ENCODE data around the gene ZFYVE9. TPM values are rescaled to one million over a fixed set of nuclear protein-coding genes. Genes with fewer than 3 reads are reported as not detected.

The ZFYVE9 gene
- total and polyA plus RNA-seq, 2 donors from 2014 or later = 10.5 to 18.9 TPM

DNA sequence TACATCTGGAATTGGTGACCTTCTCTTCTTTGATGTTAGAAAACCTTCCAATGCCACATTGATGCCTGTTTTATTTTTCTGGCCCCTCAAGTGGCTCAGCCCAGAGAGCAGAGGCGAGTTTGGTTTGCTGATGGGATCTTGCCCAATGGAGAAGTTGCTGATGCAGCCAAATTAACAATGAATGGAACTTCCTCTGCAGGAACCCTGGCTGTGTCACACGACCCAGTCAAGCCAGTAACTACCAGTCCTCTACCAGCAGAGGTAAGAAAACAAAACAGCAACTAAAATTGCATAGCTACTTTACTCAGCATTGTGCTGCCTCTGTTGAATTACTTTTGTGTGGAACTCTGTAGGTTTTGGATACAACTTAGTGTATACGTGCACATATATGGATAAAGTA is 126.5 kb downstream of the ZFYVE9 start:
- no peak for DNase-seq
- Histone ChIP-seq H3K4me3 (ENCODE audit: low read length in 3 of 3) (no peak overlapping the region), H3K27ac (ENCODE audit: low read depth in 2 of 2, low read length in 2 of 2) (no peak overlapping the region), H3K36me3 (ENCODE audit: control insufficient read depth in 2 of 3, insufficient read depth in 3 of 3, low read length in 3 of 3) (peaks cover 0 to 4% (median 0%) of the 10 kb centered on the region in 3 donors), H3K4me1 (ENCODE audit: control insufficient read depth in 2 of 3, insufficient read depth in 2 of 3, low read depth in 1 of 3, low read length in 3 of 3) (no peaks in the 10 kb centered on the region), H3K9ac (ENCODE audit: low read length in 3 of 3) (no peak overlapping the region), H3K9me3 (ENCODE audit: control insufficient read depth in 2 of 3, insufficient read depth in 1 of 3, low read length in 3 of 3) (no peaks in the 10 kb centered on the region), H3K27me3 (ENCODE audit: control insufficient read depth, insufficient read depth, low read length) (no peaks in the 10 kb centered on the region)
- intact Hi-C loops (cut with DNase I) = no loop called here
- TF ChIP-seq, protein P1, sequence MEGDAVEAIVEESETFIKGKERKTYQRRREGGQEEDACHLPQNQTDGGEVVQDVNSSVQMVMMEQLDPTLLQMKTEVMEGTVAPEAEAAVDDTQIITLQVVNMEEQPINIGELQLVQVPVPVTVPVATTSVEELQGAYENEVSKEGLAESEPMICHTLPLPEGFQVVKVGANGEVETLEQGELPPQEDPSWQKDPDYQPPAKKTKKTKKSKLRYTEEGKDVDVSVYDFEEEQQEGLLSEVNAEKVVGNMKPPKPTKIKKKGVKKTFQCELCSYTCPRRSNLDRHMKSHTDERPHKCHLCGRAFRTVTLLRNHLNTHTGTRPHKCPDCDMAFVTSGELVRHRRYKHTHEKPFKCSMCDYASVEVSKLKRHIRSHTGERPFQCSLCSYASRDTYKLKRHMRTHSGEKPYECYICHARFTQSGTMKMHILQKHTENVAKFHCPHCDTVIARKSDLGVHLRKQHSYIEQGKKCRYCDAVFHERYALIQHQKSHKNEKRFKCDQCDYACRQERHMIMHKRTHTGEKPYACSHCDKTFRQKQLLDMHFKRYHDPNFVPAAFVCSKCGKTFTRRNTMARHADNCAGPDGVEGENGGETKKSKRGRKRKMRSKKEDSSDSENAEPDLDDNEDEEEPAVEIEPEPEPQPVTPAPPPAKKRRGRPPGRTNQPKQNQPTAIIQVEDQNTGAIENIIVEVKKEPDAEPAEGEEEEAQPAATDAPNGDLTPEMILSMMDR (IDR thresholded peaks at IDR 0.05; ENCODE audit: borderline replicate concordance, extremely low read depth, insufficient read depth) = no peak
- no peak for FAIRE-seq

DNA sequence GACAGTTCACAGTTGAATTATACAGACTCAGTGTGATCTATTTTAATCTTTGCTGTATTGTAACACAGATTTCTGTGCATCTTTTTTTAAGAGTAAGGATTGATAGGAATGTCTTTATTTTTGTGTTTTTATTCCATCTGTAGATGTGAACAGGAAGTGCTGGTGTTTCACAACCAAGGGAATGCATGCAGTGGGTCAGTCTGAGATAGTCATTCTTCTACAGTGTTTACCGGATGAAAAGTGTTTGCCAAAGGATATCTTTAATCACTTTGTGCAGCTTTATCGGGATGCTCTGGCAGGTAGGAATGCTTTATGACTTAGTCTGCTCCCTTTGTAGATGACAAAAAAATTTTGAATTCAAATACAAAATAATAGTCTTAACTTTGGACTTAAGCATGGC is 139.6 kb downstream of the ZFYVE9 start:
- Histone ChIP-seq H3K9me3 (ENCODE audit: control insufficient read depth in 2 of 3, insufficient read depth in 1 of 3, low read length in 3 of 3) (no peaks in the 10 kb centered on the region), H3K4me3 (ENCODE audit: low read length in 3 of 3) (no peak overlapping the region), H3K36me3 (ENCODE audit: control insufficient read depth in 2 of 3, insufficient read depth in 3 of 3, low read length in 3 of 3) (peaks cover 0 to 8% (median 4%) of the 10 kb centered on the region in 3 donors), H3K4me1 (ENCODE audit: control insufficient read depth in 2 of 3, insufficient read depth in 2 of 3, low read depth in 1 of 3, low read length in 3 of 3) (no peaks in the 10 kb centered on the region), H3K9ac (ENCODE audit: low read length in 3 of 3) (no peak overlapping the region), H3K27me3 (ENCODE audit: control insufficient read depth, insufficient read depth, low read length) (no peaks in the 10 kb centered on the region), H3K27ac (ENCODE audit: low read depth in 2 of 2, low read length in 2 of 2) (no peak overlapping the region)
- intact Hi-C loops (cut with DNase I) = no loop called here
- TF ChIP-seq, protein P1 (IDR thresholded peaks at IDR 0.05; ENCODE audit: borderline replicate concordance, extremely low read depth, insufficient read depth) = no peak
- DNase-seq (no peak), FAIRE-seq (no peak)

DNA sequence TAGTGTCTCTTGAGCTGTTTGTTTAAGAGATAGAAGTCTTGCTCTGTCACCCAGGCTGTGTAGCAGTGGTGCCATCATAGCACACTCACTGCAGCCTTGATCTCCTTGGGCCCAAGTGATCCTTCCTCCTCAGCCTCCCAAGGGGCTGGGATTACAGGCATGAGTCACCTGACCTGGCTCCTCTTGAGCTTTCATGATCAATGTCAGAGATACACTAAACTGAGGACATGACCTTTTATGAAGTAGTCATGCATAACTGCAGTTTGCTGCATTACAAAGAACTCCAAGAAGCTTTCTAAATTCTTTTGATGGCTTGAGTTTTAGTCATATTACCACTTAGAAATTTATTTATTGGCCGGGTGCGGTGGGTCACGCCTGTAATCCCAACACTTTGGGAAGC is 146.4 kb downstream of the ZFYVE9 start:
- intact Hi-C loops (cut with DNase I) = no loop called here
- FAIRE-seq = no peak
- H3K4me1 ChIP-seq (ENCODE audit: control insufficient read depth in 2 of 3, insufficient read depth in 2 of 3, low read depth in 1 of 3, low read length in 3 of 3) = no peaks in the 10 kb centered on the region
- H3K4me3 ChIP-seq (ENCODE audit: low read length in 3 of 3) = no peak overlapping the region
- H3K27me3 ChIP-seq (ENCODE audit: control insufficient read depth, insufficient read depth, low read length) = no peaks in the 10 kb centered on the region
- DNase-seq = no peak
- H3K36me3 ChIP-seq (ENCODE audit: control insufficient read depth in 2 of 3, insufficient read depth in 3 of 3, low read length in 3 of 3) = no peaks in the 10 kb centered on the region
- TF ChIP-seq, protein P1 (IDR thresholded peaks at IDR 0.05; ENCODE audit: borderline replicate concordance, extremely low read depth, insufficient read depth) = no peak
- no peak overlapping the region for H3K27ac ChIP-seq (ENCODE audit: low read depth in 2 of 2, low read length in 2 of 2)
- no peak overlapping the region for H3K9ac ChIP-seq (ENCODE audit: low read length in 3 of 3)
- H3K9me3 ChIP-seq (ENCODE audit: control insufficient read depth in 2 of 3, insufficient read depth in 1 of 3, low read length in 3 of 3) = no peaks in the 10 kb centered on the region

DNA sequence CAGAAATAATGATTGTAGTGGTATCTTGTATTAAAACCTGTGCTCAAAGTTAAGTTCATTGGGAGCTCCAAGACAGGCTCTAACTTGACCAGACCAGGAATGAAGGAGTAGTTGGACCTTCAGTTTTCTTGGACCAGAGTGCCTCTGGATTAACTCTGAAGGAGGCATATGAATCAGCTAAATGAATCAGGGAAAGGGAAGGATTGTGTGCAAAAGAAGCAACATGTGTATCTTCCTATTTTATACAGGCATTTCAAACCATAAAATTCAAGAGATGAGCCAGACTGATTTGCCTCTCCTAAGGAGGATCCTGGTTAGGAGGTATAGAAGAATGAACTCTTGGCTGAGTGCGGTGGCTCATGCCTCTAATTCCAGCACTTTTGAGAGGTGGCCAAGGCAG is 152.7 kb downstream of the ZFYVE9 start:
- no peak for DNase-seq
- no peaks in the 10 kb centered on the region for H3K27me3 ChIP-seq (ENCODE audit: control insufficient read depth, insufficient read depth, low read length)
- no peak for FAIRE-seq
- H3K4me1 ChIP-seq (ENCODE audit: control insufficient read depth in 2 of 3, insufficient read depth in 2 of 3, low read depth in 1 of 3, low read length in 3 of 3) = no peaks in the 10 kb centered on the region
- H3K36me3 ChIP-seq (ENCODE audit: control insufficient read depth in 2 of 3, insufficient read depth in 3 of 3, low read length in 3 of 3) = peaks cover 0 to 4% (median 0%) of the 10 kb centered on the region in 3 donors
- H3K9me3 ChIP-seq (ENCODE audit: control insufficient read depth in 2 of 3, insufficient read depth in 1 of 3, low read length in 3 of 3) = no peaks in the 10 kb centered on the region
- no peak overlapping the region for H3K9ac ChIP-seq (ENCODE audit: low read length in 3 of 3)
- H3K4me3 ChIP-seq (ENCODE audit: low read length in 3 of 3) = no peak overlapping the region
- no peak overlapping the region for H3K27ac ChIP-seq (ENCODE audit: low read depth in 2 of 2, low read length in 2 of 2)
- TF ChIP-seq, protein P1 (IDR thresholded peaks at IDR 0.05; ENCODE audit: borderline replicate concordance, extremely low read depth, insufficient read depth) = no peak
- intact Hi-C loops (cut with DNase I) = no loop called here
